MM.1S (cell line): ENCODE results near the gene GFRA1.

ENCODE experiments used
- DNase-seq: peaks from one replicate; pipeline ENCODE4 v3.0.0-alpha.2; 2015
- H2AFZ ChIP-seq: fragments of 300-600 bp; sonication (generic); 2 replicates; pipeline ENCODE4 v1.6.0; 2016; ENCODE audit warnings: antibody characterized with exemption, low read length
- H3F3A ChIP-seq: fragments of 300-600 bp; sonication (generic); 2 replicates; pipeline ENCODE4 v1.6.1; 2016; ENCODE audit warnings: mild to moderate bottlenecking, antibody characterized with exemption, low read length, moderate library complexity, mixed read lengths; ENCODE audit not compliant: insufficient read depth
- H3K27ac ChIP-seq: fragments of 300-600 bp; sonication (generic); 2 replicates; pipeline ENCODE4 v1.5.1; 2016; ENCODE audit warnings: mild to moderate bottlenecking, low read length
- H3K27me3 ChIP-seq: fragments of 300-600 bp; sonication (generic); replicated peaks from 2 replicates; pipeline ENCODE4 v1.6.0; 2016; ENCODE audit warnings: low read length; ENCODE audit not compliant: insufficient read depth
- H3K36me3 ChIP-seq: fragments of 300-600 bp; sonication (generic); replicated peaks from 2 replicates; pipeline ENCODE4 v1.6.1; 2016; ENCODE audit warnings: mild to moderate bottlenecking, low read length, mixed read lengths; ENCODE audit not compliant: insufficient read depth
- H3K4me1 ChIP-seq: fragments of 300-600 bp; sonication (generic); 2 replicates; pipeline ENCODE4 v1.6.1; 2016; ENCODE audit warnings: low read length, mixed read lengths
- H3K4me2 ChIP-seq: fragments of 300-600 bp; sonication (generic); 2 replicates; pipeline ENCODE4 v1.6.0; 2016; ENCODE audit warnings: low read depth, low read length
- H3K4me3 ChIP-seq: fragments of 300-600 bp; sonication (generic); 2 replicates; pipeline ENCODE4 v1.5.1; 2016; ENCODE audit warnings: low read length, mixed read lengths
- H3K79me2 ChIP-seq: fragments of 300-600 bp; sonication (generic); 2 replicates; pipeline ENCODE4 v1.6.1; 2016; ENCODE audit warnings: mixed run types, low read length, mixed read lengths
- H3K9ac ChIP-seq: fragments of 300-600 bp; sonication (generic); 2 replicates; pipeline ENCODE4 v1.6.1; 2016; ENCODE audit warnings: low read length, mixed read lengths
- H3K9me2 ChIP-seq: fragments of 300-600 bp; sonication (generic); replicated peaks from 2 replicates; pipeline ENCODE4 v1.6.1; 2016; ENCODE audit warnings: mild to moderate bottlenecking, low read length, mixed read lengths; ENCODE audit not compliant: insufficient read depth
- H3K9me3 ChIP-seq: fragments of 300-600 bp; sonication (generic); replicated peaks from 2 replicates; pipeline ENCODE4 v1.6.1; 2016; ENCODE audit warnings: mild to moderate bottlenecking, low read length, mixed read lengths; ENCODE audit not compliant: insufficient read depth
- H4K20me1 ChIP-seq: fragments of 300-600 bp; sonication (generic); 2 replicates; pipeline ENCODE4 v1.6.1; 2016; ENCODE audit warnings: mild to moderate bottlenecking, low read length, moderate library complexity, mixed read lengths; ENCODE audit not compliant: insufficient read depth
- CTCF ChIP-seq: fragments of 300-600 bp; sonication (generic); IDR thresholded peaks from 2 replicates; pipeline ENCODE4 v1.5.1; 2016; ENCODE audit warnings: antibody characterized with exemption, low read length, mixed read lengths
- EZH2 ChIP-seq: fragments of 300-600 bp; sonication (generic); optimal IDR thresholded peaks from 2 replicates; pipeline ENCODE3; 2017; ENCODE audit warnings: low read depth, mild to moderate bottlenecking, antibody characterized with exemption, low read length, mixed read lengths
- EZH2phosphoT487 ChIP-seq: fragments of 300-600 bp; sonication (generic); IDR thresholded peaks from 2 replicates; pipeline ENCODE4 v1.6.1; 2018; ENCODE audit warnings: antibody characterized with exemption, low read length

Gene GFRA1

GRCh38 chr10:116109881-116110280, 163.1 kb downstream of the GFRA1 start:
- H3K4me1 ChIP-seq = no peaks in the 10 kb centered on the region
- H3K4me2 ChIP-seq = no peak overlapping the region
- TF ChIP-seq CTCF (no peak), EZH2 (no peak), EZH2phosphoT487 (no peak)
- H4K20me1 ChIP-seq = no peaks in the 10 kb centered on the region
- no peak overlapping the region for H2AFZ ChIP-seq
- no peaks in the 10 kb centered on the region for H3F3A ChIP-seq
- H3K27ac ChIP-seq = no peak overlapping the region
- no peaks in the 10 kb centered on the region for H3K36me3 ChIP-seq
- no peak overlapping the region for H3K9ac ChIP-seq
- no peaks in the 10 kb centered on the region for H3K9me2 ChIP-seq
- no peak overlapping the region for H3K4me3 ChIP-seq
- H3K9me3 ChIP-seq = no peaks in the 10 kb centered on the region
- no peak for DNase-seq
- H3K27me3 ChIP-seq = no peaks in the 10 kb centered on the region
- H3K79me2 ChIP-seq = no peaks in the 10 kb centered on the region

GRCh38 chr10:116109481-116109880, 163.5 kb downstream of the GFRA1 start:
- Histone ChIP-seq H3K4me3 (no peak overlapping the region), H3K9me3 (no peaks in the 10 kb centered on the region), H3K4me1 (no peaks in the 10 kb centered on the region), H3F3A (no peaks in the 10 kb centered on the region), H3K4me2 (no peak overlapping the region), H3K27ac (no peak overlapping the region), H3K9me2 (no peaks in the 10 kb centered on the region), H3K79me2 (no peaks in the 10 kb centered on the region), H2AFZ (no peak overlapping the region), H4K20me1 (no peaks in the 10 kb centered on the region), H3K36me3 (no peaks in the 10 kb centered on the region), H3K27me3 (no peaks in the 10 kb centered on the region), H3K9ac (no peak overlapping the region)
- no peak for DNase-seq
- no peak for TF ChIP-seq EZH2phosphoT487
- no peak for TF ChIP-seq EZH2
- no peak for TF ChIP-seq CTCF

- Histone ChIP-seq H4K20me1 (no peaks in the 10 kb centered on the region), H3K9ac (no peak overlapping the region), H3K9me2 (no peaks in the 10 kb centered on the region), H3K4me2 (no peak overlapping the region), H3K4me3 (no peak overlapping the region), H3K27ac (no peak overlapping the region), H3K79me2 (no peaks in the 10 kb centered on the region), H3K9me3 (no peaks in the 10 kb centered on the region), H2AFZ (no peak overlapping the region), H3K27me3 (no peaks in the 10 kb centered on the region), H3K4me1 (no peaks in the 10 kb centered on the region), H3K36me3 (no peaks in the 10 kb centered on the region), H3F3A (no peaks in the 10 kb centered on the region)
- TF ChIP-seq EZH2 = no peak
- TF ChIP-seq EZH2phosphoT487 = no peak
- no peak for TF ChIP-seq CTCF
- no peak for DNase-seq
Observed at GRCh38 chr10:116108095-116108494, 164.9 kb downstream of the GFRA1 start.
